CD8-positive, alpha-beta memory T cell (primary cell): ENCODE data around the gene NAT9. TPM values are rescaled to one million over a fixed set of nuclear protein-coding genes. Genes with fewer than 3 reads are reported as not detected.
A peak's percentile ranks its signal among the peaks of the same experiment; 100 is the strongest.

Experiments
- CTCF ChIA-PET: fragments of 350-600 bp; sonication (Branson Sonifier 250); formaldehyde crosslinking; loops from one replicate; lab custom pipeline; 2021; ENCODE audit warnings: antibody characterized with exemption; lab: Charles Lee
- POLR2A ChIA-PET: fragments of 350-600 bp; sonication (Branson Sonifier 250); formaldehyde crosslinking; loops from one replicate; lab custom pipeline; 2021; ENCODE audit warnings: antibody characterized with exemption; lab: Charles Lee
- DNase-seq, 5 donors: peaks; one replicate each; pipeline versions ENCODE4 v3.0.0 to v3.0.0-alpha.2; 2020 to 2022; ENCODE audit warnings: mixed read lengths in 1 of 5
- H3K27ac ChIP-seq: one replicate; pipeline ENCODE4 v1.7.0; 2013; ENCODE audit warnings: low read depth, mild to moderate bottlenecking, low read length, moderate library complexity
- H3K27me3 ChIP-seq: 2 replicates; pipeline ENCODE4 v1.7.0; 2013; ENCODE audit warnings: low read length, mild to moderate bottlenecking; ENCODE audit not compliant: insufficient read depth, poor library complexity, severe bottlenecking
- H3K36me3 ChIP-seq: 2 replicates; pipeline ENCODE4 v1.7.0; 2013; ENCODE audit warnings: mild to moderate bottlenecking, low read length, moderate library complexity; ENCODE audit not compliant: insufficient read depth
- H3K4me1 ChIP-seq: 2 replicates; pipeline ENCODE4 v1.7.0; 2013; ENCODE audit warnings: mild to moderate bottlenecking, low read length, moderate library complexity; ENCODE audit not compliant: insufficient read depth
- H3K4me3 ChIP-seq: 2 replicates; pipeline ENCODE4 v1.7.0; 2013; ENCODE audit warnings: mild to moderate bottlenecking, low read length
- H3K9me3 ChIP-seq: 2 replicates; pipeline ENCODE4 v1.7.0; 2013; ENCODE audit warnings: mild to moderate bottlenecking, low read length
- H3K27ac Mint-ChIP-seq, 8 donors: one replicate each; pipeline ENCODE4 v1.8.0; 2020 to 2021; ENCODE audit warnings: mixed read lengths in 8 of 8, mild to moderate bottlenecking in 6 of 8, inconsistent platforms in 3 of 8, moderate library complexity in 3 of 8
- H3K27me3 Mint-ChIP-seq, 2 donors: one replicate each; pipeline ENCODE4 v1.8.0; 2020 to 2021; ENCODE audit warnings: mixed read lengths in 2 of 2, mild to moderate bottlenecking in 1 of 2, moderate library complexity in 1 of 2
- H3K36me3 Mint-ChIP-seq, 3 donors: one replicate each; pipeline ENCODE4 v1.8.0; 2020 to 2021; ENCODE audit warnings: mixed read lengths in 3 of 3, inconsistent platforms in 1 of 3, mild to moderate bottlenecking in 1 of 3
- H3K4me1 Mint-ChIP-seq, 3 donors: one replicate each; pipeline ENCODE4 v1.8.0; 2020 to 2021; ENCODE audit warnings: mixed read lengths in 3 of 3, inconsistent platforms in 1 of 3, mild to moderate bottlenecking in 1 of 3
- H3K4me3 Mint-ChIP-seq, 7 donors: one replicate each; pipeline ENCODE4 v1.8.0; 2020 to 2021; ENCODE audit warnings: mixed read lengths in 7 of 7, mild to moderate bottlenecking in 6 of 7, moderate library complexity in 4 of 7, inconsistent platforms in 2 of 7
- H3K9me3 Mint-ChIP-seq, 5 donors: one replicate each; pipeline ENCODE4 v1.8.0; 2020 to 2022; ENCODE audit warnings: mixed read lengths in 5 of 5, mild to moderate bottlenecking in 3 of 5, moderate library complexity in 2 of 5, inconsistent platforms in 1 of 5
- polyA plus RNA-seq: library from polyadenylated mRNA; unstranded; fragments of 300-500 nt; fragmentation: Illumina TruSeq; gene quantifications from one replicate; pipeline ENCODE4 v1.2.3, GENCODE V29; 2021
- total RNA-seq, 2 experiments: library from RNA; stranded (reverse); gene quantifications; one replicate each; pipeline ENCODE4 v1.2.3, GENCODE V29; 2021

The NAT9 gene
- total and polyA plus RNA-seq, 3 experiments from 2014 or later = 17.1 to 44.5 (median 42.7) TPM

DNA sequence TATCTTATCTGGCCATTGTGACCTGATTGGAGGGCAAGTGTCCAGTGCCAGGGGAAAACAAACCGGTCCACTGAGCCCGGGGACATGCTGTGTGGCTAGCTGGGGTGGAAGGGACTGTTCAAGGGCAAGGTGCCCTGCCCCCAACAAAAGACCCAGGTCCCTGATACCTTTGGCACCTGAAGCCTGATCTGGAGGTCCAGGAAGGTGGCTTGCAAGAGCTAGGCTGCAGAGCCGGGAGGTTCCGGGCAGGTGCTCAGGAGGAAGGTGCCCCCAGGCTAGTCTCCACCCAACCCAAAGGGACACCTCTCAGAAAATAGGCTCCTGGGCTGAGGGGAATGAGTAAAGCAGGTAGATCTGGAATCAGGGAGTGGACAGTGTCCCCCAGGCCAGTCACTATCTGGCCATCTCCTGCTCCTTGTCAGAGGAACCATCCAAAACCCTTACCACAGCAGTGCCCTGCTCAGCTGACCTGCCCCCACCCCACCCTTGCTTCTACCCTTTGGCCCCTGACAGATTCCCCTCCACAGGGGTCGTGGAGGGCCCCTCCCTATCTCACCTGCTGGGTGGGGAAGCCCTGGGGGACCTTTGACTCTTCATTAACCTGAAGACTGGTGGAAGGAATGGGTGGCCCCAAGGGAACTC is 6.2 kb downstream of the NAT9 start:
- H3K27ac Mint-ChIP-seq = peak overlapping the region; percentile 65 to 99 (median 80)
- peaks cover 35 to 57% (median 50%) of the 10 kb centered on the region in 3 donors for H3K4me1 Mint-ChIP-seq
- peaks cover 0 to 2% of the 10 kb centered on the region in 2 donors for H3K27me3 Mint-ChIP-seq
- ChIA-PET CTCF (interaction anchor here (0.8 to 13.7 kb wide), 11 partner anchors 10 to 113 kb away, joined by 3 to 214 read pairs (median 22); partner anchors contain the start of genes NHERF1 and RAB37), POLR2A (interaction anchor here (0.6 to 3.3 kb wide), 9 partner anchors 10 to 113 kb away, joined by 3 to 22 read pairs (median 5); partner anchors contain the start of gene RAB37)
- no peaks in the 10 kb centered on the region for H3K9me3 ChIP-seq
- H3K27me3 ChIP-seq = no peaks in the 10 kb centered on the region
- H3K4me3 Mint-ChIP-seq = peak overlapping the region in 1 of 7 donors; percentile 83
- no peak overlapping the region for H3K27ac ChIP-seq
- H3K4me1 ChIP-seq = peaks cover 19% of the 10 kb centered on the region
- H3K36me3 Mint-ChIP-seq = peaks cover 0 to 83% (median 13%) of the 10 kb centered on the region in 3 donors
- H3K36me3 ChIP-seq = peaks cover 68% of the 10 kb centered on the region
- DNase-seq = no peak
- H3K4me3 ChIP-seq = no peak overlapping the region
- H3K9me3 Mint-ChIP-seq = no peaks in the 10 kb centered on the region

DNA sequence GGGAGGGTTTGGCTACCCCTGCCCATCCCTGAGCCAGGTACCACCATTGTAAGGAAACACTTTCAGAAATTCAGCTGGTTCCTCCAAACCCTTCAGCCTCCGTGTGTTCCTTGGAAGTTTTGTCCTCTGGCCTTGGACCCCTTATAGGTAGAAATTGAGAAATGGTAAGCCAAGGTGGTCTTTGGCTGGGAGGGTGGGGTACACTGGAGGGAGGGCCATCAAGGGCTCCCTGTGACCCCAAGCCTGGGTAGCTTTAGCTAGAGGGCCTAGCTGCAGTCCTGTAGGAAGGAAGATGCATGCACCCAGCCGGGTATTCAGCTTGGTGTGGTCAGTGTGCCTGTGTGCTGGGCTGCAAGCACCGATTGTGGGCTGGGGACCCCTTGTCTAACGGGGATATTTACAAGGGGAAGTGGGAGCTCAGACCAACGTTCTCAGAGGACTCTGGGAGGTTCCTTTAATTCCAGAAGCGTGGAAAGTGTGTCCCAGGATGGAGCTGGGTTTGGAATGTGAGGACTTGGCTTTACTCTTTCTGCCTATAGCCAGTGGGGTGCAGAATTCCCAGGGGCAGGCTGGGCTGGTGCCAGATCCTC is 6.8 kb downstream of the NAT9 start:
- peak overlapping the region in 7 of 8 donors; percentile 36 to 88 (median 58) for H3K27ac Mint-ChIP-seq
- peak overlapping the region in 1 of 7 donors; percentile 65 for H3K4me3 Mint-ChIP-seq
- H3K27me3 ChIP-seq = no peaks in the 10 kb centered on the region
- H3K4me1 Mint-ChIP-seq = peaks cover 37 to 60% (median 50%) of the 10 kb centered on the region in 3 donors
- H3K9me3 ChIP-seq = no peaks in the 10 kb centered on the region
- POLR2A ChIA-PET = interaction anchor here (1.0 to 3.3 kb wide), 2 partner anchors 9 to 19 kb away, joined by 3 to 22 read pairs; no protein-coding TSS in a partner anchor
- H3K36me3 Mint-ChIP-seq = peaks cover 0 to 89% (median 13%) of the 10 kb centered on the region in 3 donors
- no peak for DNase-seq
- H3K36me3 ChIP-seq = peaks cover 68% of the 10 kb centered on the region
- peaks cover 18% of the 10 kb centered on the region for H3K4me1 ChIP-seq
- no peak overlapping the region for H3K4me3 ChIP-seq
- no peak overlapping the region for H3K27ac ChIP-seq
- CTCF ChIA-PET = interaction anchor here (0.8 to 13.7 kb wide), 9 partner anchors 11 to 112 kb away, joined by 3 to 214 read pairs (median 22); partner anchors contain the start of genes NHERF1 and RAB37
- peaks cover 0 to 2% of the 10 kb centered on the region in 2 donors for H3K27me3 Mint-ChIP-seq
- H3K9me3 Mint-ChIP-seq = no peaks in the 10 kb centered on the region

DNA sequence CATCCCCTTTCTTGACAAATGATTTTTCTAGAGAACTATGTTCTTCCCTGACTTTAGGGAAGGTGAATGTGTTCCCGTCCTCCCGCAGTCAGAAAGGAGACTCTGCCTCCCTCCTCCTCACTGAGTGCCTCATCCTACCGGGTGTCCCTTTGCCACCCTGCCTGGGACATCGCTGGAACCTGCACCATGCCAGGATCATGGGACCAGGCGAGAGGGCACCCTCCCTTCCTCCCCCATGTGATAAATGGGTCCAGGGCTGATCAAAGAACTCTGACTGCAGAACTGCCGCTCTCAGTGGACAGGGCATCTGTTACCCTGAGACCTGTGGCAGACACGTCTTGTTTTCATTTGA is 7.4 kb downstream of the NAT9 start:
- no peaks in the 10 kb centered on the region for H3K9me3 ChIP-seq
- no peak overlapping the region for H3K27ac ChIP-seq
- no peaks in the 10 kb centered on the region for H3K27me3 ChIP-seq
- ChIA-PET CTCF (interaction anchor here (1.3 to 13.7 kb wide), 8 partner anchors 11 to 111 kb away, joined by 7 to 214 read pairs (median 26); partner anchors contain the start of genes NHERF1 and RAB37), POLR2A (no interaction called here)
- no peak overlapping the region for H3K4me3 ChIP-seq
- Mint-ChIP-seq H3K27ac (peak overlapping the region in 7 of 8 donors; percentile 26 to 88 (median 40)), H3K4me3 (no peak overlapping the region), H3K4me1 (peaks cover 37 to 59% (median 45%) of the 10 kb centered on the region in 3 donors), H3K36me3 (peaks cover 0 to 89% (median 11%) of the 10 kb centered on the region in 3 donors), H3K27me3 (peaks cover 0 to 2% of the 10 kb centered on the region in 2 donors), H3K9me3 (no peaks in the 10 kb centered on the region)
- DNase-seq = no peak
- H3K4me1 ChIP-seq = peaks cover 18% of the 10 kb centered on the region
- peaks cover 68% of the 10 kb centered on the region for H3K36me3 ChIP-seq

DNA sequence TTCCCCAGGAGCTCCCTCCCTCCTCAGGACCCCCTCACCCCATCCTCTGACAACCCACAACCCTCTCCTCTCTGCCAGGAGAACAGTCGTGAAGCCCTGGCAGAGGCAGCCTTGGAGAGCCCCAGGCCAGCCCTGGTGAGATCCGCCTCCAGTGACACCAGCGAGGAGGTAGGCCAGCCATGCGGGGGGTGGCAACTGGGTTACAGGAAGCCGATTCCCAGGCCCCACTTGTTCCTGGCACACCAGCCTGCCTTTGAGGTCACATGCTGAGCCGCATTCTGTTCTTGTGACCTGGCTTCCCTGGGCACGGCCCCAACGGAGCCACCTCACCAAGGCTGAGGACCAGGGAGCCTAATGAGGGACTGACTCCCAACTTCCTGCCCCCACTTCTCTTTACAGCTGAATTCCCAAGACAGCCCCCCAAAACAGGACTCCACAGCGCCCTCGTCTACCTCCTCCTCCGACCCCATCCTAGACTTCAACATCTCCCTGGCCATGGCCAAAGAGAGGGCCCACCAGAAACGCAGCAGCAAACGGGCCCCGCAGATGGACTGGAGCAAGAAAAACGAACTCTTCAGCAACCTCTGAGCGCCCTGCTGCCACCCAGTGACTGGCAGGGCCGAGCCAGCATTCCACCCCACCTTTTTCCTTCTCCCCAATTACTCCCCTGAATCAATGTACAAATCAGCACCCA is 7.9 kb downstream of the NAT9 start:
- peaks cover 37 to 57% (median 42%) of the 10 kb centered on the region in 3 donors for H3K4me1 Mint-ChIP-seq
- Histone ChIP-seq H3K27me3 (no peaks in the 10 kb centered on the region), H3K27ac (no peak overlapping the region), H3K36me3 (peaks cover 73% of the 10 kb centered on the region), H3K9me3 (no peaks in the 10 kb centered on the region), H3K4me3 (no peak overlapping the region), H3K4me1 (peaks cover 22% of the 10 kb centered on the region)
- ChIA-PET CTCF (interaction anchor here (1.1 to 2.4 kb wide), 5 partner anchors 9 to 32 kb away, joined by 3 to 9 read pairs (median 5); partner anchors contain the start of gene RAB37), POLR2A (no interaction called here)
- H3K27ac Mint-ChIP-seq = peak overlapping the region; percentile 37 to 96 (median 67)
- DNase-seq = no peak
- H3K27me3 Mint-ChIP-seq = peaks cover 0 to 2% of the 10 kb centered on the region in 2 donors
- no peaks in the 10 kb centered on the region for H3K9me3 Mint-ChIP-seq
- H3K36me3 Mint-ChIP-seq = peaks cover 0 to 90% (median 11%) of the 10 kb centered on the region in 3 donors
- no peak overlapping the region for H3K4me3 Mint-ChIP-seq

DNA sequence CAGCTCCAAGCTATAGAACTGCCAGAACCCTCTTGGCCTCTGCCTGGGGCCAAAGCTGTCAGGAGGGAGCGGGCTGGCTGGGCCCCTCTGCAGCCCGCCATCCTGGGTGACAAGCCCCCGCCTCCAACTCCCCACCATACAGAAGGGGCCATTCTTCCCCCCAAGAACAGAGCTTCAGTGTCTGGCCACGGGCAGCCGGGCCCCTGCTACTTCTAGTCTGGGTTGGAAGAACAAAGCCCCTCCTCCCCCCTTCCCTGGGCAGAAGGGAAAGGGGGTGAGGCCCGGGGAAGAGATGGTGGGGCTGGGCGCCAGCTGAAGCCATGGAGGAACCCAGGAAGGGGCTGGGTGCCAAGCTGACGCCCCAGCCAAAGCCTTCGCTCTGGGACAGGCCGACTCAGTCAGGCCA is 9.0 kb downstream of the NAT9 start:
- peaks cover 37 to 54% (median 37%) of the 10 kb centered on the region in 3 donors for H3K4me1 Mint-ChIP-seq
- Histone ChIP-seq H3K36me3 (peaks cover 63% of the 10 kb centered on the region), H3K27me3 (no peaks in the 10 kb centered on the region), H3K27ac (no peak overlapping the region), H3K4me1 (peaks cover 31% of the 10 kb centered on the region), H3K9me3 (no peaks in the 10 kb centered on the region), H3K4me3 (no peak overlapping the region)
- DNase-seq = no peak
- POLR2A ChIA-PET = interaction anchor here (1.4 kb wide), 1 partner anchor 16 kb away, joined by 5 read pairs; no protein-coding TSS in a partner anchor
- no peak overlapping the region for H3K4me3 Mint-ChIP-seq
- no peaks in the 10 kb centered on the region for H3K9me3 Mint-ChIP-seq
- peaks cover 0 to 2% of the 10 kb centered on the region in 2 donors for H3K27me3 Mint-ChIP-seq
- peaks cover 0 to 86% (median 11%) of the 10 kb centered on the region in 3 donors for H3K36me3 Mint-ChIP-seq
- CTCF ChIA-PET = interaction anchor here (0.9 to 2.4 kb wide), 6 partner anchors 8 to 110 kb away, joined by 3 to 9 read pairs (median 4); partner anchors contain the start of gene RAB37
- peak overlapping the region in 4 of 8 donors; percentile 36 to 68 (median 54) for H3K27ac Mint-ChIP-seq

DNA sequence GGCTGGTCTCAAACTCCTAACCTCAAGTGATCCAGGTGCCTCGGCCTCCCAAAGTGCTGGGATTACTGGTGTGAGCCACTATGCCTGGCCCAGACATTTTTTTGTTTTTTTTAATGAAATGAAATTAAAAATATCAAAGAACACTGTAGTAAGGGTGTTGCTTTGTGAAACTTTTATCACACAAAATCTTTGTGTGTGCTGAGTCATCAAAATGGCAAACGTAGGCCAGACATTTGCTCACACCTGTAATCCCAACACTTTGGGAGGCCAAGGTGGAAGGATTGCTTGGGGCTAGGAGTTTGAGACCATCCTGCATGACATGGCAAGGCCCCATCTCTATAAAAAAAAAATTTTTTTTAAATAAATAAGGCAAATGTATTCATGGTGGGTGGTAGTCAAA is 9.7 kb downstream of the NAT9 start:
- POLR2A ChIA-PET = interaction anchor here (0.9 to 1.4 kb wide), 2 partner anchors 10 to 15 kb away, joined by 3 to 5 read pairs; partner anchors contain the start of gene NAT9
- Histone ChIP-seq H3K27me3 (no peaks in the 10 kb centered on the region), H3K36me3 (peaks cover 63% of the 10 kb centered on the region), H3K27ac (no peak overlapping the region), H3K4me3 (no peak overlapping the region), H3K4me1 (peaks cover 38% of the 10 kb centered on the region), H3K9me3 (no peaks in the 10 kb centered on the region)
- Mint-ChIP-seq H3K27me3 (peaks cover 0 to 2% of the 10 kb centered on the region in 2 donors), H3K9me3 (no peaks in the 10 kb centered on the region), H3K4me1 (peaks cover 35 to 56% (median 39%) of the 10 kb centered on the region in 3 donors), H3K27ac (peak overlapping the region in 3 of 8 donors; percentile 53 to 82 (median 61)), H3K36me3 (peaks cover 0 to 85% (median 11%) of the 10 kb centered on the region in 3 donors), H3K4me3 (no peak overlapping the region)
- CTCF ChIA-PET = interaction anchor here (0.9 to 2.4 kb wide), 4 partner anchors 17 to 109 kb away, joined by 3 to 9 read pairs (median 6); no protein-coding TSS in a partner anchor
- no peak for DNase-seq

DNA sequence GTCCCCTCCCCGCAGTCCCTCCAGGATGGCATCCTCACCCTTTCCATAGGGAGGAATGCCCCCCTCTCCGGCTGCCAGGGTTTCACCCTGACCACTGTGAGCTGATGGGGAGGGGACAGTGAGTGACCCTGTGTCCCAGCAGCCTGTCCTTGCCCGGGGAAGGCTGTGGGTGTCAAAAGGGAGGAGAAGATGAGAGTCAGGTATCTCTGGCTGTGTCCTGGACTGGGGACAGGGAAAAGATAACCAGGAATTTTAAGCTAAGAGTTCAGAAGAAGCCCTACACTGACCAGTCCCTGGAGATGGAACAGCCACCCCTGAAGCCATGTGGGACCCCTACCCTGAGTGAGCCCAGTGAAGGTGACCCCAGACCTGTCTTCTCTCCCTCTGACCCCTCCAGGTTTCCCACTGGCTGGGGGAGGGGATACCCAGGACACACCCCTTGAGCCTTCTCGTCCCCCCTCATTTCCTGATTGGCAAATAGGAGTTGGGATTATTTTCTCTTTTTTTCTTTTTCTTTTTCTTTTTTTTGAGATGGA is 11.3 kb downstream of the NAT9 start:
- Mint-ChIP-seq H3K4me1 (peaks cover 40 to 60% (median 44%) of the 10 kb centered on the region in 3 donors), H3K4me3 (no peak overlapping the region), H3K27ac (peak overlapping the region in 4 of 8 donors; percentile 58 to 92 (median 72)), H3K9me3 (no peaks in the 10 kb centered on the region), H3K36me3 (peaks cover 0 to 77% (median 9%) of the 10 kb centered on the region in 3 donors), H3K27me3 (no peaks in the 10 kb centered on the region)
- H3K4me3 ChIP-seq = no peak overlapping the region
- no peaks in the 10 kb centered on the region for H3K9me3 ChIP-seq
- ChIA-PET POLR2A (interaction anchor here (0.9 kb wide), 1 partner anchor 10 kb away, joined by 3 read pairs; no protein-coding TSS in a partner anchor), CTCF (interaction anchor here (1.1 to 1.2 kb wide), 2 partner anchors 20 to 107 kb away, joined by 4 to 5 read pairs; no protein-coding TSS in a partner anchor)
- H3K36me3 ChIP-seq = peaks cover 51% of the 10 kb centered on the region
- H3K27ac ChIP-seq = no peak overlapping the region
- H3K27me3 ChIP-seq = no peaks in the 10 kb centered on the region
- no peak for DNase-seq
- peaks cover 40% of the 10 kb centered on the region for H3K4me1 ChIP-seq
